Measurements from ENCODE around the gene ELL2.

The ELL2 gene

GRCh38 chr5:95921501-95921900 lies 40.1 kb downstream of the ELL2 start:
- H3K4me3 ChIP-seq (ENCODE audit: low read depth, low read length), result no peak overlapping the region
- no peak for DNase-seq (ENCODE audit: low read depth)
- no peak for TF ChIP-seq CTCF (IDR thresholded peaks at IDR 0.05; ENCODE audit: control insufficient read depth, extremely low read depth, insufficient read depth)

- no peak for DNase-seq (ENCODE audit: low read depth)
- TF ChIP-seq CTCF (IDR thresholded peaks at IDR 0.05; ENCODE audit: control insufficient read depth, extremely low read depth, insufficient read depth), result no peak
- no peak overlapping the region for H3K4me3 ChIP-seq (ENCODE audit: low read depth, low read length)
Measured at GRCh38 chr5:95920822-95921221, 40.8 kb downstream of the ELL2 start.

- no peak for DNase-seq (ENCODE audit: low read depth)
- TF ChIP-seq CTCF (IDR thresholded peaks at IDR 0.05; ENCODE audit: control insufficient read depth, extremely low read depth, insufficient read depth), result no peak
- no peak overlapping the region for H3K4me3 ChIP-seq (ENCODE audit: low read depth, low read length)
Measured at GRCh38 chr5:95919658-95920057, 42.0 kb downstream of the ELL2 start.

- H3K4me3 ChIP-seq (ENCODE audit: low read depth, low read length), result no peak overlapping the region
- no peak for TF ChIP-seq CTCF (IDR thresholded peaks at IDR 0.05; ENCODE audit: control insufficient read depth, extremely low read depth, insufficient read depth)
- no peak for DNase-seq (ENCODE audit: low read depth)
Measured at GRCh38 chr5:95918421-95919006, 43.1 kb downstream of the ELL2 start.

- TF ChIP-seq CTCF (IDR thresholded peaks at IDR 0.05; ENCODE audit: control insufficient read depth, extremely low read depth, insufficient read depth), result no peak
- H3K4me3 ChIP-seq (ENCODE audit: low read depth, low read length), result no peak overlapping the region
- no peak for DNase-seq (ENCODE audit: low read depth)
Measured at GRCh38 chr5:95917207-95917606, 44.4 kb downstream of the ELL2 start.

- H3K4me3 ChIP-seq (ENCODE audit: low read depth, low read length), result no peak overlapping the region
- no peak for TF ChIP-seq CTCF (IDR thresholded peaks at IDR 0.05; ENCODE audit: control insufficient read depth, extremely low read depth, insufficient read depth)
- no peak for DNase-seq (ENCODE audit: low read depth)
Measured at GRCh38 chr5:95916687-95917085, 45.0 kb downstream of the ELL2 start.

GRCh38 chr5:95915999-95916686 lies 45.5 kb downstream of the ELL2 start:
- no peak for DNase-seq (ENCODE audit: low read depth)
- no peak overlapping the region for H3K4me3 ChIP-seq (ENCODE audit: low read depth, low read length)
- TF ChIP-seq CTCF (IDR thresholded peaks at IDR 0.05; ENCODE audit: control insufficient read depth, extremely low read depth, insufficient read depth), result no peak

Data from LNCaP clone FGC (cell line).